K562 (cell line): ENCODE results near the gene NPDC1. TPM values are rescaled to one million over a fixed set of nuclear protein-coding genes. Genes with fewer than 3 reads are reported as not detected.

Source experiments
- RBFOX2 ChIP-seq: fragments of 200-400 bp; formaldehyde crosslinking; IDR thresholded peaks from 2 replicates; pipeline ENCODE4 v1.6.1; 2017; ENCODE audit warnings: low read depth, mild to moderate bottlenecking, low read length, moderate library complexity
- TOE1 ChIP-seq, 2 experiments: fragments of 450-650 bp in 1 of 2; sonication (generic) in 1 of 2; formaldehyde crosslinking in 1 of 2; IDR thresholded peaks; 2 replicates each; pipeline versions ENCODE4 v1.7.1 to v1.8.0; 2016 to 2022; ENCODE audit warnings: borderline replicate concordance in 2 of 2, mild to moderate bottlenecking in 2 of 2, antibody characterized with exemption in 1 of 2, inconsistent platforms in 1 of 2, low read depth in 1 of 2, missing genetic modification reagents in 1 of 2, moderate library complexity in 1 of 2
- ZBTB40 ChIP-seq, 2 experiments: fragments of 450-650 bp in 1 of 2; sonication (generic) in 1 of 2; formaldehyde crosslinking in 1 of 2; IDR thresholded peaks; 2 replicates each; pipeline versions ENCODE4 v1.7.1 to v1.9.0; 2016 to 2022; ENCODE audit warnings: inconsistent platforms in 1 of 2, mild to moderate bottlenecking in 1 of 2, missing genetic modification reagents in 1 of 2
- ZC3H4 ChIP-seq: sonication (generic); formaldehyde crosslinking; IDR thresholded peaks from 2 replicates; pipeline ENCODE4 v1.9.0; 2021; ENCODE audit warnings: missing genetic modification reagents, borderline replicate concordance
- polyA plus RNA-seq, 8 experiments: library from polyadenylated mRNA; depleted of rRNA in 4 of 8; stranded (reverse) in 5 of 8; unstranded in 3 of 8; fragments of >200 nt; fragmentation: Nextera tagmentation in 2 of 8; fragmentation: Illumina TruSeq in 1 of 8; extraction: Ambion mirVana in 2 of 8; extraction: Trizol in 1 of 8; gene quantifications; 2 replicates each; pipeline versions ENCODE4 v1.2.1 to v1.2.3, GENCODE V29; 2011 to 2014; ENCODE audit warnings: inconsistent platforms in 1 of 8, missing spikeins in 1 of 8
- total RNA-seq, 7 experiments: library from RNA; depleted of rRNA in 6 of 7; stranded (reverse); fragments of >200 nt in 6 of 7; fragmentation: Illumina TruSeq in 2 of 7; extraction: Trizol in 2 of 7; gene quantifications; 2 replicates each; pipeline versions ENCODE4 v1.2.1 to v1.2.3, GENCODE V29; 2011 to 2021; ENCODE audit warnings: low replicate concordance in 1 of 7
- TF ChIP-seq, protein P1 (sequence below): fragments of 200-400 bp; formaldehyde crosslinking; IDR thresholded peaks from 2 replicates; pipeline ENCODE4 v1.6.1; 2017; ENCODE audit warnings: mild to moderate bottlenecking, low read depth, low read length, moderate library complexity
- TF ChIP-seq, protein P2 (sequence below), 2 experiments: IDR thresholded peaks; 2 replicates each; pipeline ENCODE4 v1.6.1; 2011; ENCODE audit warnings: borderline replicate concordance in 1 of 2, control low read depth in 1 of 2, low read depth in 1 of 2, low read length in 1 of 2, mild to moderate bottlenecking in 1 of 2, mixed read lengths in 1 of 2, moderate library complexity in 1 of 2; ENCODE audit not compliant: insufficient read depth in 1 of 2, insufficient read length in 1 of 2, poor library complexity in 1 of 2, severe bottlenecking in 1 of 2; ENCODE audit errors: extremely low read depth in 1 of 2
- TF ChIP-seq, protein P3 (sequence below): fragments of 250-450 bp; sonication (Bioruptor Pico); IDR thresholded peaks from 2 replicates; pipeline ENCODE4 v1.5.1; 2021; ENCODE audit warnings: mild to moderate bottlenecking

The NPDC1 gene
- total and polyA plus RNA-seq, 9 of the 15 experiments (the other 6 are each of a cell fraction or from before 2014, with no cell fraction given) = 0.06 to 2.1 (median 0.53) TPM; not detected in 3

- 0 out of 2 replicates have a peak, but pooled peaks have one; percentile 40 for TF ChIP-seq ZBTB40 (IDR thresholded peaks at IDR 0.05)
- no peak for TF ChIP-seq ZBTB40 (CRISPR knock-in tag; IDR thresholded peaks at IDR 0.05)
- TF ChIP-seq TOE1 (IDR thresholded peaks at IDR 0.05; ENCODE audit: borderline replicate concordance) = no peak
- 0 out of 2 replicates have a peak, but pooled peaks have one; percentile 60 for TF ChIP-seq TOE1 (CRISPR knock-in tag; IDR thresholded peaks at IDR 0.05; ENCODE audit: borderline replicate concordance, low read depth)
- TF ChIP-seq ZC3H4 = 0 out of 2 replicates have a peak, but pooled peaks have one; percentile 19
- TF ChIP-seq, protein P1, sequence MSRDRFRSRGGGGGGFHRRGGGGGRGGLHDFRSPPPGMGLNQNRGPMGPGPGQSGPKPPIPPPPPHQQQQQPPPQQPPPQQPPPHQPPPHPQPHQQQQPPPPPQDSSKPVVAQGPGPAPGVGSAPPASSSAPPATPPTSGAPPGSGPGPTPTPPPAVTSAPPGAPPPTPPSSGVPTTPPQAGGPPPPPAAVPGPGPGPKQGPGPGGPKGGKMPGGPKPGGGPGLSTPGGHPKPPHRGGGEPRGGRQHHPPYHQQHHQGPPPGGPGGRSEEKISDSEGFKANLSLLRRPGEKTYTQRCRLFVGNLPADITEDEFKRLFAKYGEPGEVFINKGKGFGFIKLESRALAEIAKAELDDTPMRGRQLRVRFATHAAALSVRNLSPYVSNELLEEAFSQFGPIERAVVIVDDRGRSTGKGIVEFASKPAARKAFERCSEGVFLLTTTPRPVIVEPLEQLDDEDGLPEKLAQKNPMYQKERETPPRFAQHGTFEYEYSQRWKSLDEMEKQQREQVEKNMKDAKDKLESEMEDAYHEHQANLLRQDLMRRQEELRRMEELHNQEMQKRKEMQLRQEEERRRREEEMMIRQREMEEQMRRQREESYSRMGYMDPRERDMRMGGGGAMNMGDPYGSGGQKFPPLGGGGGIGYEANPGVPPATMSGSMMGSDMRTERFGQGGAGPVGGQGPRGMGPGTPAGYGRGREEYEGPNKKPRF = no peak
- TF ChIP-seq, protein P2, sequence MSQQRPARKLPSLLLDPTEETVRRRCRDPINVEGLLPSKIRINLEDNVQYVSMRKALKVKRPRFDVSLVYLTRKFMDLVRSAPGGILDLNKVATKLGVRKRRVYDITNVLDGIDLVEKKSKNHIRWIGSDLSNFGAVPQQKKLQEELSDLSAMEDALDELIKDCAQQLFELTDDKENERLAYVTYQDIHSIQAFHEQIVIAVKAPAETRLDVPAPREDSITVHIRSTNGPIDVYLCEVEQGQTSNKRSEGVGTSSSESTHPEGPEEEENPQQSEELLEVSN (IDR thresholded peaks at IDR 0.05; ENCODE audit: borderline replicate concordance in 1 of 2, extremely low read depth in 1 of 2, insufficient read depth in 1 of 2, insufficient read length in 1 of 2, low read depth in 1 of 2, low read length in 1 of 2, poor library complexity in 1 of 2, severe bottlenecking in 1 of 2) = peak; percentile 64 to 85
- TF ChIP-seq, protein P3, sequence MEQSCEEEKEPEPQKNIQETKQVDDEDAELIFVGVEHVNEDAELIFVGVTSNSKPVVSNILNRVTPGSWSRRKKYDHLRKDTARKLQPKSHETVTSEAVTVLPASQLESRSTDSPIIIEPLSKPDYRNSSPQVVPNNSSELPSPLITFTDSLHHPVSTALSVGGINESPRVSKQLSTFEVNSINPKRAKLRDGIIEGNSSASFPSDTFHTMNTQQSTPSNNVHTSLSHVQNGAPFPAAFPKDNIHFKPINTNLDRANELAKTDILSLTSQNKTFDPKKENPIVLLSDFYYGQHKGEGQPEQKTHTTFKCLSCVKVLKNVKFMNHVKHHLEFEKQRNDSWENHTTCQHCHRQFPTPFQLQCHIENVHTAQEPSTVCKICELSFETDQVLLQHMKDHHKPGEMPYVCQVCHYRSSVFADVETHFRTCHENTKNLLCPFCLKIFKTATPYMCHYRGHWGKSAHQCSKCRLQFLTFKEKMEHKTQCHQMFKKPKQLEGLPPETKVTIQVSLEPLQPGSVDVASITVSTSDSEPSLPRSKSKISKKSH (CRISPR knock-in tag) = no peak
- TF ChIP-seq RBFOX2 = peak; percentile 56
- TF ChIP-seq, all 486 proteins: peak for 48
These were observed 17.5 kb downstream of the NPDC1 start (continued) for GRCh38 chr9:137028263-137029057.
